ENCODE measurements around the gene INS. TPM values are rescaled to one million over a fixed set of nuclear protein-coding genes. Genes with fewer than 3 reads are reported as not detected.
A peak's percentile ranks its signal among the peaks of the same experiment; 100 is the strongest.

The INS gene
- total and polyA plus RNA-seq, 2 donors (not counting 1 experiment from before 2014, with no cell fraction given) = not detected

DNA sequence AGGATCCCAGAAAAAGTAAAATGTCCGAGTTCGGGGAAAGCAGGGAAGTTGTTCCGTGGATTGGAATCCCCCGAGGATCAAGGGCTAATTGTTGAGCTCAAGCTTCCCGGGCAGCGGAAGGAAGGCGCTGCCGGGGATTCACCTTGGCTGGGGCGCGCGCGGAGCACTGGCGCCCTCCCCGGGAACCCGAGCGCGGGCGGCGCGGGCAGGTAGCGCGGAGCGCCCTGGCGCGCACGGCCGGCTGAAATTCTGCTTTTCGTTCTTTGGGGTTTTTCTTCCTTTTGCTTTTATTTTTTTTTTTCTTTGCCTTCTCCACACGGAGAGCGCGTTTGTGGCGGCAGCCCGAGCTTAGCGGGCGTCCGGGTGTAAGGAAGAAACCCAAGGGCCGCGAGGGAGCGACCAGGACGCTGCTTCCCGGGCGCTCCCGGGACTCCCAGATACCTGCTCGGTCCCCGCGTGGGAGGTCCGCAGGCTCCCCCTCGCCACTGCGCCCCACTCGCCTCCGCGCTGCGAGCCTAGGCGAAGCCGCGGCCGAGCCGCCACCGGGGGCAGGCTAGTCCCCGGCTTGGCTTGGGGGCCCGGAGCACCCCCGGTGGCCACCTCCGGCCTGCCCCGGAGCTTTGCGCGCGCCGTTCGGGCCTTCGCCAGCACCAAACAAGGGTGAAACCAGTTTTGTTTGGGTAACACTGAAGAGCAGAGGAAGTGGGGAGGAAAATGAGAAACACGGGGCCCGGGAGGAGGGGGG is 17.0 kb downstream of the INS start:
- H3K27ac Mint-ChIP-seq = no peak overlapping the region
- Histone ChIP-seq H3K9ac (ENCODE audit: low read length) (no peak overlapping the region), H3K36me3 (replicated peaks in 1 of 2; ENCODE audit: control extremely low read depth in 1 of 2, control insufficient read depth in 1 of 2, extremely low read depth in 1 of 2, insufficient read depth in 2 of 2, low read length in 1 of 2) (no peaks in the 10 kb centered on the region), H4K20me1 (ENCODE audit: control insufficient read depth, insufficient read depth, low read length, poor library complexity, severe bottlenecking) (no peaks in the 10 kb centered on the region), H3K27ac (ENCODE audit: low read length in 2 of 2) (no peak overlapping the region), H3K79me2 (ENCODE audit: control insufficient read depth, insufficient read depth, low read length) (no peaks in the 10 kb centered on the region), H3K27me3 (replicated peaks in 1 of 4; ENCODE audit: control extremely low read depth in 1 of 4, control insufficient read depth in 3 of 4, insufficient read depth in 4 of 4, low read length in 3 of 4) (peaks cover 0 to 72% (median 46%) of the 10 kb centered on the region in 4 experiments), H3K4me2 (replicated peaks; ENCODE audit: low read depth, low read length, poor library complexity, severe bottlenecking) (peak overlapping the region; percentile 70), H3K9me3 (ENCODE audit: control extremely low read depth in 1 of 3, control insufficient read depth in 2 of 3, insufficient read depth in 1 of 3, low read length in 2 of 3) (peaks cover 0 to 6% (median 0%) of the 10 kb centered on the region in 3 donors), H3K4me3 (ENCODE audit: control extremely low read depth in 1 of 5, extremely low read depth in 1 of 5, insufficient read depth in 1 of 5, low read depth in 2 of 5, low read length in 4 of 5) (no peak overlapping the region), H3K4me1 (ENCODE audit: control insufficient read depth in 2 of 2, insufficient read depth in 2 of 2, low read length in 2 of 2) (peaks cover 10 to 29% of the 10 kb centered on the region in 2 donors), H2AFZ (ENCODE audit: insufficient read depth, low read depth, low read length, poor library complexity, severe bottlenecking) (no peak overlapping the region)
- ATAC-seq (ENCODE audit: low read depth) (no peak), DNase-seq (peak; percentile 42)
- ChIA-PET POLR2A (no interaction called here), CTCF (interaction anchor here (1.6 to 6.0 kb wide), 2 partner anchors 8 to 450 kb away, joined by 5 to 36 read pairs; no protein-coding TSS in a partner anchor)
- WGBS (ENCODE audit: insufficient coverage) = 2% methylated on average over 72 of the region's 72 CpGs
- intact Hi-C loops (cut with micrococcal nuclease) = no loop called here
- peaks cover 58% of the 10 kb centered on the region for H3K27me3 Mint-ChIP-seq
- TF ChIP-seq, protein P1, sequence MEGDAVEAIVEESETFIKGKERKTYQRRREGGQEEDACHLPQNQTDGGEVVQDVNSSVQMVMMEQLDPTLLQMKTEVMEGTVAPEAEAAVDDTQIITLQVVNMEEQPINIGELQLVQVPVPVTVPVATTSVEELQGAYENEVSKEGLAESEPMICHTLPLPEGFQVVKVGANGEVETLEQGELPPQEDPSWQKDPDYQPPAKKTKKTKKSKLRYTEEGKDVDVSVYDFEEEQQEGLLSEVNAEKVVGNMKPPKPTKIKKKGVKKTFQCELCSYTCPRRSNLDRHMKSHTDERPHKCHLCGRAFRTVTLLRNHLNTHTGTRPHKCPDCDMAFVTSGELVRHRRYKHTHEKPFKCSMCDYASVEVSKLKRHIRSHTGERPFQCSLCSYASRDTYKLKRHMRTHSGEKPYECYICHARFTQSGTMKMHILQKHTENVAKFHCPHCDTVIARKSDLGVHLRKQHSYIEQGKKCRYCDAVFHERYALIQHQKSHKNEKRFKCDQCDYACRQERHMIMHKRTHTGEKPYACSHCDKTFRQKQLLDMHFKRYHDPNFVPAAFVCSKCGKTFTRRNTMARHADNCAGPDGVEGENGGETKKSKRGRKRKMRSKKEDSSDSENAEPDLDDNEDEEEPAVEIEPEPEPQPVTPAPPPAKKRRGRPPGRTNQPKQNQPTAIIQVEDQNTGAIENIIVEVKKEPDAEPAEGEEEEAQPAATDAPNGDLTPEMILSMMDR (IDR thresholded peaks at IDR 0.05) = no peak
- peak; percentile 43 for TF ChIP-seq EZH2 (IDR thresholded peaks at IDR 0.05; ENCODE audit: borderline replicate concordance, insufficient read depth, low read depth, low read length, poor library complexity, severe bottlenecking)
- H3K4me1 Mint-ChIP-seq = peaks cover 13% of the 10 kb centered on the region
- no peaks in the 10 kb centered on the region for H3K9me3 Mint-ChIP-seq (ENCODE audit: insufficient read depth)
- no peak overlapping the region for H3K4me3 Mint-ChIP-seq

DNA sequence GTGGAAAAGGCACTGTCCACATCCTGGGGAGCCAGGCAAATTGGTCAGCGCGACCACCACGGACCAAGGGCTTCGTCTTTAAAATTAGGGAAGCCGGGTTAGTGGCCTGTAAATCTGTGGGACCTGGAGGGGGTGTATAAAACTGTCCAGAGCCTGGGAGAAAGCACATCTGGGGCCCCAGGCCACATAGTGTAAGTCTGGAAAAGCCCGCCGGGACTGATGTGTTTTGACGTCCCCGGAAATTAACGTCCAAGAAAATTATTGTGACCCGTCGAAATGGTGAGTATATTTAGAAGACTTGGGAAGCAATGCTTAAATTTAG is 17.6 kb downstream of the INS start:
- Histone ChIP-seq H3K9me3 (ENCODE audit: control extremely low read depth in 1 of 3, control insufficient read depth in 2 of 3, insufficient read depth in 1 of 3, low read length in 2 of 3) (peaks cover 0 to 6% (median 0%) of the 10 kb centered on the region in 3 donors), H3K4me2 (replicated peaks; ENCODE audit: low read depth, low read length, poor library complexity, severe bottlenecking) (peak overlapping the region; percentile 70), H3K4me1 (ENCODE audit: control insufficient read depth in 2 of 2, insufficient read depth in 2 of 2, low read length in 2 of 2) (peaks cover 12 to 29% of the 10 kb centered on the region in 2 donors), H2AFZ (ENCODE audit: insufficient read depth, low read depth, low read length, poor library complexity, severe bottlenecking) (no peak overlapping the region), H3K27me3 (replicated peaks in 1 of 4; ENCODE audit: control extremely low read depth in 1 of 4, control insufficient read depth in 3 of 4, insufficient read depth in 4 of 4, low read length in 3 of 4) (peaks cover 0 to 68% (median 44%) of the 10 kb centered on the region in 4 experiments), H3K79me2 (ENCODE audit: control insufficient read depth, insufficient read depth, low read length) (no peaks in the 10 kb centered on the region), H4K20me1 (ENCODE audit: control insufficient read depth, insufficient read depth, low read length, poor library complexity, severe bottlenecking) (no peaks in the 10 kb centered on the region), H3K36me3 (replicated peaks in 1 of 2; ENCODE audit: control extremely low read depth in 1 of 2, control insufficient read depth in 1 of 2, extremely low read depth in 1 of 2, insufficient read depth in 2 of 2, low read length in 1 of 2) (no peaks in the 10 kb centered on the region), H3K4me3 (ENCODE audit: control extremely low read depth in 1 of 5, extremely low read depth in 1 of 5, insufficient read depth in 1 of 5, low read depth in 2 of 5, low read length in 4 of 5) (no peak overlapping the region), H3K27ac (ENCODE audit: low read length in 2 of 2) (no peak overlapping the region), H3K9ac (ENCODE audit: low read length) (no peak overlapping the region)
- H3K4me1 Mint-ChIP-seq = peaks cover 13% of the 10 kb centered on the region
- no peak overlapping the region for H3K4me3 Mint-ChIP-seq
- ChIA-PET POLR2A (no interaction called here), CTCF (interaction anchor here (1.0 to 6.0 kb wide), 2 partner anchors 8 to 450 kb away, joined by 3 to 36 read pairs; no protein-coding TSS in a partner anchor)
- H3K27me3 Mint-ChIP-seq = peaks cover 52% of the 10 kb centered on the region
- ATAC-seq (ENCODE audit: low read depth) (no peak), DNase-seq (no peak)
- intact Hi-C loops (cut with micrococcal nuclease) = no loop called here
- H3K27ac Mint-ChIP-seq = no peak overlapping the region
- 7% methylated on average over 12 of the region's 12 CpGs for WGBS (ENCODE audit: insufficient coverage)
- H3K9me3 Mint-ChIP-seq (ENCODE audit: insufficient read depth) = no peaks in the 10 kb centered on the region
- TF ChIP-seq, protein P1 (IDR thresholded peaks at IDR 0.05) = no peak
- TF ChIP-seq EZH2 (IDR thresholded peaks at IDR 0.05; ENCODE audit: borderline replicate concordance, insufficient read depth, low read depth, low read length, poor library complexity, severe bottlenecking) = no peak
